Endothelial cell of umbilical vein (primary cell): ENCODE data around the gene SETD2. TPM values are rescaled to one million over a fixed set of nuclear protein-coding genes. Genes with fewer than 3 reads are reported as not detected.

Experiments used
- BruUV-seq: library from RNA; stranded (reverse); fragments of 400-500 nt; replicated peaks from 2 replicates; lab custom pipeline; 2021; lab: Mats Ljungman, UMichigan
- CTCF ChIA-PET: fragments of 300-600, 350-600 bp; sonication (Branson Sonifier 250); formaldehyde crosslinking; loops from one replicate; lab custom pipeline; 2021; ENCODE audit warnings: antibody characterized with exemption, inconsistent platforms; lab: Charles Lee
- POLR2A ChIA-PET: fragments of 300-600, 350-600 bp; sonication (Branson Sonifier 250); formaldehyde crosslinking; loops from one replicate; lab custom pipeline; 2021; ENCODE audit warnings: antibody characterized with exemption, inconsistent platforms; lab: Charles Lee
- DNase-seq: peaks from one replicate; pipeline ENCODE4 v3.0.0-alpha.2; 2011; ENCODE audit warnings: low read depth, low spot score
- FAIRE-seq: peaks from 2 replicates; lab custom pipeline; 2011; peaks lifted over from hg19 to GRCh38; lab: Jason Lieb, UNC
- H2AFZ ChIP-seq: 2 replicates; pipeline ENCODE4 v1.6.0; 2012; ENCODE audit warnings: low read depth, low read length, control low read depth, inconsistent platforms
- H3K27ac ChIP-seq: 2 replicates; pipeline ENCODE4 v1.5.1; 2011; ENCODE audit warnings: low read depth, mild to moderate bottlenecking, control low read depth, low read length, moderate library complexity; ENCODE audit not compliant: insufficient read depth
- H3K27me3 ChIP-seq, 2 experiments: 2 replicates each; pipeline versions ENCODE4 v1.6.0 to v1.6.1; 2011; ENCODE audit warnings: low read length in 2 of 2, mixed read lengths in 1 of 2; ENCODE audit not compliant: control insufficient read depth in 2 of 2, insufficient read depth in 2 of 2
- H3K36me3 ChIP-seq, 2 experiments: 2 replicates in 1 of 2; 3 replicates in 1 of 2; pipeline ENCODE4 v1.5.1; 2011; ENCODE audit warnings: low read length in 2 of 2, mild to moderate bottlenecking in 1 of 2, moderate library complexity in 1 of 2; ENCODE audit not compliant: control insufficient read depth in 2 of 2, insufficient read depth in 2 of 2; ENCODE audit errors: extremely low read depth in 1 of 2
- H3K4me1 ChIP-seq: 3 replicates; pipeline ENCODE4 v1.5.1; 2011; ENCODE audit warnings: mild to moderate bottlenecking, low read length; ENCODE audit not compliant: control insufficient read depth, insufficient read depth; ENCODE audit errors: extremely low read depth
- H3K4me2 ChIP-seq: 2 replicates; pipeline ENCODE4 v1.6.1; 2011; ENCODE audit warnings: low read length, control low read depth, mixed read lengths; ENCODE audit not compliant: insufficient read depth
- H3K4me3 ChIP-seq, 3 experiments: fragments of 200-600 bp in 1 of 3; sonication (generic), shearing (Covaris generic) in 1 of 3; replicated peaks in 1 of 3; 2 replicates each; pipeline ENCODE4 v1.5.1; 2011 to 2016; ENCODE audit warnings: control low read depth in 3 of 3, low read length in 3 of 3, mild to moderate bottlenecking in 2 of 3, inconsistent platforms in 1 of 3, low read depth in 1 of 3, moderate library complexity in 1 of 3; ENCODE audit not compliant: insufficient read depth in 1 of 3
- H3K79me2 ChIP-seq: 2 replicates; pipeline ENCODE4 v1.6.0; 2012; ENCODE audit warnings: low read length, inconsistent platforms; ENCODE audit not compliant: control insufficient read depth, insufficient read depth
- H3K9ac ChIP-seq: replicated peaks from 2 replicates; pipeline ENCODE3; 2011; ENCODE audit warnings: low read length, control low read depth; ENCODE audit not compliant: insufficient read depth; ENCODE audit errors: extremely low read depth
- H3K9me1 ChIP-seq: replicated peaks from 3 replicates; pipeline ENCODE4 v1.6.0; 2011; ENCODE audit warnings: mild to moderate bottlenecking, low read length; ENCODE audit not compliant: control insufficient read depth, insufficient read depth; ENCODE audit errors: extremely low read depth
- H3K9me3 ChIP-seq: replicated peaks from 2 replicates; pipeline ENCODE4 v1.5.1; 2012; ENCODE audit warnings: low read length, inconsistent platforms; ENCODE audit not compliant: control insufficient read depth, insufficient read depth
- H4K20me1 ChIP-seq: replicated peaks from 2 replicates; pipeline ENCODE3; 2011; ENCODE audit warnings: mild to moderate bottlenecking, low read length; ENCODE audit not compliant: control insufficient read depth, insufficient read depth; ENCODE audit errors: extremely low read depth
- EZH2 ChIP-seq: IDR thresholded peaks from 2 replicates; pipeline ENCODE4 v1.6.1; 2012; ENCODE audit warnings: borderline replicate concordance, low read depth, mild to moderate bottlenecking, moderate library complexity, low read length, inconsistent platforms; ENCODE audit not compliant: severe bottlenecking
- FOS ChIP-seq: IDR thresholded peaks from 2 replicates; pipeline ENCODE4 v1.6.1; 2011; ENCODE audit warnings: mild to moderate bottlenecking, low read length, moderate library complexity, borderline replicate concordance; ENCODE audit not compliant: insufficient read depth
- GATA2 ChIP-seq: IDR thresholded peaks from 2 replicates; pipeline ENCODE4 v1.7.0; 2011; ENCODE audit warnings: low read depth, mild to moderate bottlenecking, moderate library complexity, mixed read lengths, low read length; ENCODE audit not compliant: insufficient read length, insufficient read depth
- JUN ChIP-seq: IDR thresholded peaks from 2 replicates; pipeline ENCODE4 v1.6.1; 2011; ENCODE audit warnings: borderline replicate concordance, low read depth; ENCODE audit not compliant: insufficient read length, insufficient read depth
- MYC ChIP-seq: IDR thresholded peaks from one replicate; pipeline ENCODE4 v1.6.1; 2011; ENCODE audit warnings: mild to moderate bottlenecking, low read depth, low read length
- POLR2A ChIP-seq: IDR thresholded peaks from 2 replicates; pipeline ENCODE4 v1.6.1; 2012; ENCODE audit warnings: low read depth, mild to moderate bottlenecking, control low read depth, low read length
- POLR2AphosphoS5 ChIP-seq: IDR thresholded peaks from 2 replicates; pipeline ENCODE4 v1.6.1; 2012; ENCODE audit warnings: low read depth, mild to moderate bottlenecking, control low read depth, low read length, moderate library complexity; ENCODE audit not compliant: insufficient read depth
- dilution Hi-C: fragments of 300-500 bp; cut with MboI; formaldehyde crosslinking; loops from one replicate; pipeline ENCODE4 v1.15.0; 2019; ENCODE audit warnings: low sequenced_read_pairs; ENCODE audit not compliant: extremely low pct_ligation_motif_present
- intact Hi-C: fragments of 100-400 bp; cut with micrococcal nuclease; formaldehyde crosslinking; loops from one replicate; pipeline ENCODE4 v1.10.0; 2022
- polyA plus RNA-seq, 4 experiments: library from polyadenylated mRNA; depleted of rRNA in 3 of 4; stranded (reverse) in 3 of 4; unstranded in 1 of 4; fragments of >200 nt; gene quantifications; 2 replicates each; pipeline versions ENCODE4 v1.2.1 to v1.2.3, GENCODE V29; 2011 to 2012; ENCODE audit warnings: missing spikeins in 1 of 4
- total RNA-seq: library from RNA; stranded (reverse); gene quantifications from 2 replicates; pipeline ENCODE4 v1.2.3, GENCODE V29; 2021
- TF ChIP-seq, protein P1 (sequence below): IDR thresholded peaks from 2 replicates; pipeline ENCODE4 v1.6.1; 2011; ENCODE audit not compliant: insufficient read depth, insufficient read length
- TF ChIP-seq, protein P2 (sequence below), 2 donors: IDR thresholded peaks; 1 replicate in 1 of 2; 2 replicates in 1 of 2; pipeline ENCODE4 v1.5.1; 2011; ENCODE audit warnings: low read length in 2 of 2, mild to moderate bottlenecking in 2 of 2, moderate library complexity in 2 of 2, control low read depth in 1 of 2, inconsistent platforms in 1 of 2, low read depth in 1 of 2; ENCODE audit not compliant: insufficient read depth in 1 of 2; ENCODE audit errors: extremely low read depth in 1 of 2

SETD2 gene
- total and polyA plus RNA-seq, 2 donors (not counting 3 experiments of a cell fraction or from before 2014, with no cell fraction given), result 13.7 to 41.4 TPM

- FAIRE-seq, result no peak
- dilution Hi-C loops, result no loop called here
- CTCF ChIA-PET, result interaction anchor here (1.0 kb wide), 1 partner anchor 76 kb away, joined by 3 read pairs; no protein-coding TSS in a partner anchor
Observed at GRCh38 chr3:46986055-46986730, 177.7 kb downstream of the SETD2 start.

More at GRCh38 chr3:46986055-46986730, 177.7 kb downstream of the SETD2 start:
- Histone ChIP-seq H3K9ac (no peak overlapping the region), H3K4me1 (peaks cover 29% of the 10 kb centered on the region), H3K4me3 (no peak overlapping the region), H2AFZ (no peak overlapping the region), H3K9me3 (no peaks in the 10 kb centered on the region), H3K4me2 (no peak overlapping the region), H3K79me2 (peaks cover 41% of the 10 kb centered on the region), H3K9me1 (no peaks in the 10 kb centered on the region), H3K27ac (no peak overlapping the region), H4K20me1 (no peaks in the 10 kb centered on the region), H3K36me3 (peaks cover 3 to 5% of the 10 kb centered on the region in 2 experiments), H3K27me3 (no peaks in the 10 kb centered on the region)
- intact Hi-C loops, result no loop called here
- DNase-seq, result no peak
- BruUV-seq, result no TSS peak
- TF ChIP-seq GATA2, result no peak
- TF ChIP-seq, protein P1, sequence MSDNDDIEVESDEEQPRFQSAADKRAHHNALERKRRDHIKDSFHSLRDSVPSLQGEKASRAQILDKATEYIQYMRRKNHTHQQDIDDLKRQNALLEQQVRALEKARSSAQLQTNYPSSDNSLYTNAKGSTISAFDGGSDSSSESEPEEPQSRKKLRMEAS, result no peak
- TF ChIP-seq, protein P2, sequence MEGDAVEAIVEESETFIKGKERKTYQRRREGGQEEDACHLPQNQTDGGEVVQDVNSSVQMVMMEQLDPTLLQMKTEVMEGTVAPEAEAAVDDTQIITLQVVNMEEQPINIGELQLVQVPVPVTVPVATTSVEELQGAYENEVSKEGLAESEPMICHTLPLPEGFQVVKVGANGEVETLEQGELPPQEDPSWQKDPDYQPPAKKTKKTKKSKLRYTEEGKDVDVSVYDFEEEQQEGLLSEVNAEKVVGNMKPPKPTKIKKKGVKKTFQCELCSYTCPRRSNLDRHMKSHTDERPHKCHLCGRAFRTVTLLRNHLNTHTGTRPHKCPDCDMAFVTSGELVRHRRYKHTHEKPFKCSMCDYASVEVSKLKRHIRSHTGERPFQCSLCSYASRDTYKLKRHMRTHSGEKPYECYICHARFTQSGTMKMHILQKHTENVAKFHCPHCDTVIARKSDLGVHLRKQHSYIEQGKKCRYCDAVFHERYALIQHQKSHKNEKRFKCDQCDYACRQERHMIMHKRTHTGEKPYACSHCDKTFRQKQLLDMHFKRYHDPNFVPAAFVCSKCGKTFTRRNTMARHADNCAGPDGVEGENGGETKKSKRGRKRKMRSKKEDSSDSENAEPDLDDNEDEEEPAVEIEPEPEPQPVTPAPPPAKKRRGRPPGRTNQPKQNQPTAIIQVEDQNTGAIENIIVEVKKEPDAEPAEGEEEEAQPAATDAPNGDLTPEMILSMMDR (IDR thresholded peaks at IDR 0.05; ENCODE audit: extremely low read depth in 1 of 2, insufficient read depth in 1 of 2, low read depth in 1 of 2, low read length in 2 of 2), result no peak
- TF ChIP-seq EZH2, result no peak
- no peak for TF ChIP-seq POLR2AphosphoS5
- no peak for TF ChIP-seq POLR2A
- TF ChIP-seq JUN, result no peak
- no peak for TF ChIP-seq FOS
- no peak for TF ChIP-seq MYC
- POLR2A ChIA-PET, result no interaction called here
